OCI-LY3 (cell line): ENCODE measurements around the gene ATP2C2.

Experiments used
- EZH2phosphoT487 ChIP-seq: fragments of 200-600 bp; shearing (Covaris generic); IDR thresholded peaks from 2 replicates; pipeline ENCODE4 v1.6.1; 2018; ENCODE audit warnings: antibody characterized with exemption, mixed run types, low read depth
- TF ChIP-seq, protein P1 (sequence below): fragments of 200-600, 300-600 bp; sonication (generic); IDR thresholded peaks from 2 replicates; pipeline ENCODE4 v1.5.1; 2014; ENCODE audit warnings: antibody characterized with exemption, low read length, low read depth

DNA sequence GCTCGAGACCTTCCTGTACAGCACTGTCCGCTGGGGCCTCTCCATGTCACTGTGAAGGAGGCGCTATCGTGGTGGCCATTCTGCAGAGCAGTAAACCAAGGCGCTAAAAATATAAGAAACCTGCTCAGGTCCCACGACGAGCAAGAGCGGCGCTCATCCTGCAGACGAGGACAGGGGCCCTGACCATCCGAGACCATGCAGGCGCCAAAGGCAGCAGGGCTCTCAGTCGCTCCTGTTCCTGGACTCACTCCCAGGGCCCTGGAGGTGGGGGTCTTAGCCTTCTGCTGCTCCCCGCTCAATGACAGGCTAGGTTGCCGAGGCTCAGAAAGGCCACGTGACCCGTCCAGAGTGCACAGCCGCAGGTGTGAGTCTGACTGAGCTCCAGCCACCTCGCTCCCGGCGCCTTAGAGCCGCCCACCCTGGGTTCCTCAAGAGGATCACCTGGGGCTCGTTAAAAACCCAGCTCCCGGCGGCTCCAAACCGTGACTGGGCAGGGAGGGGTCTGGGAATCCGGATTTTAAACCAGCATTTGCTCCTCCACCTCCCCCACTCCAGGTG lies 509 bp upstream of the ATP2C2 start:
- TF ChIP-seq, protein P1, sequence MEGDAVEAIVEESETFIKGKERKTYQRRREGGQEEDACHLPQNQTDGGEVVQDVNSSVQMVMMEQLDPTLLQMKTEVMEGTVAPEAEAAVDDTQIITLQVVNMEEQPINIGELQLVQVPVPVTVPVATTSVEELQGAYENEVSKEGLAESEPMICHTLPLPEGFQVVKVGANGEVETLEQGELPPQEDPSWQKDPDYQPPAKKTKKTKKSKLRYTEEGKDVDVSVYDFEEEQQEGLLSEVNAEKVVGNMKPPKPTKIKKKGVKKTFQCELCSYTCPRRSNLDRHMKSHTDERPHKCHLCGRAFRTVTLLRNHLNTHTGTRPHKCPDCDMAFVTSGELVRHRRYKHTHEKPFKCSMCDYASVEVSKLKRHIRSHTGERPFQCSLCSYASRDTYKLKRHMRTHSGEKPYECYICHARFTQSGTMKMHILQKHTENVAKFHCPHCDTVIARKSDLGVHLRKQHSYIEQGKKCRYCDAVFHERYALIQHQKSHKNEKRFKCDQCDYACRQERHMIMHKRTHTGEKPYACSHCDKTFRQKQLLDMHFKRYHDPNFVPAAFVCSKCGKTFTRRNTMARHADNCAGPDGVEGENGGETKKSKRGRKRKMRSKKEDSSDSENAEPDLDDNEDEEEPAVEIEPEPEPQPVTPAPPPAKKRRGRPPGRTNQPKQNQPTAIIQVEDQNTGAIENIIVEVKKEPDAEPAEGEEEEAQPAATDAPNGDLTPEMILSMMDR: no peak
- no peak for TF ChIP-seq EZH2phosphoT487
